HG02588 (cell line): ENCODE measurements around the gene TRERF1.
"Not testable (repeated sequence)": the region's sequence is repeated elsewhere in the genome, so short reads cannot be mapped to it uniquely, and the experiment has no call there.

Experiments used
- ATAC-seq: cut with Tn5 transposase; IDR thresholded peaks from one replicate; pipeline ENCODE4 v1.9.1; 2021; ENCODE audit warnings: mild to moderate bottlenecking, moderate library complexity; ENCODE audit not compliant: unreplicated experiment

TRERF1 gene

DNA sequence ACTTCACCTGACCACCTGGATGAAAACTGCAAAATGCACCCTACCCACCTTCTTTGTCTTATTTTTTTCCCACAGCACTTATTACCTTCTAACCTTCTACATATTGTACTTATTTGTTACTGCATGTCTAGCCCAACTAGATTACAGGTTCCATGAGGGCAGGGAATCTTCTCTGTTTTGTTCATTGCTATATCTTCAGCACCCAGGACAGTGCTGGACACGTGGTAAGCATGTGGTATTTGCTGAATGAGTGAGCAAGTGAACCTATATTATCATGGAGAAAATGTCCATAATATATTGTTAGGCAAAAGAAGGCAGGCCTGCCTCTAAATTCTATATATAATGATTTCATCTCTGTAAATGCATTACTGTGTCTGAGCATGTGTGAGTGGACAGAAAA lies 107.0 kb downstream of the TRERF1 start:
- no peak for ATAC-seq

DNA sequence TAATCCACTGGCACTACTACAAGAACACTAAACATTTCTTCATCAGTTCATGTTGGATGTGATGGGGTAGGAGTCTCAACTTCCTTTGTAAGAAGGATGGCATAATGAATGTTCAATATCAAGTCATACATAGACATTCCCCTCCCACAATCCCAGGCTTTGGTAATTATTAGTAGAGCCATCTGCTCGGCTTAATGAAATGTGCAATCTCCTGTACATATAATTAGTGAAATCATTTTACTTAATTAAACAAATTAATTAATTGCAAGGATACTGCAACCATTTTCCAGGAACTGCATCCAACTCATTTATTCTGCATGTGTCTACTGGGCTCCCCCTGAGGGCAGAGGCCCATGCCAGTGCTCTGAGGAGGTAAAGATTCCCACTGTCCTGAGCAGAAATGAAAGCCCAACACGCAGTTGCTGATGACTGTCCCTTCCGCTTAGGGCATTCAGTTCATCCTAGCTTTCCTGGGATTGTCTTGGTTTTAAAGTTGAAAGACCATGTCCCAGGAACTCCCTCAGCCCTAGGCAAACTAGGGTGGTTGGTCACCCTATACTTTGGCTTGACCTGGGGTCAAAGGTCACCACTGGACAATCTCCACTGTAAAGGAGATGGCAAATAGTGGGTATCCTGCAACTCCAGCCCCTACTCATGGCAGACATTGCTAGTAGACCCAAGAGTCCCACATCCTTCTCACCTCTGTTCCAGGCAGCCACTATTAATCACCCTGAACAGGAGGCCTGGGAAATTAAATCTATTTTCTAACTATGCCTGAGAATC lies 109.8 kb downstream of the TRERF1 start:
- no peak for ATAC-seq

DNA sequence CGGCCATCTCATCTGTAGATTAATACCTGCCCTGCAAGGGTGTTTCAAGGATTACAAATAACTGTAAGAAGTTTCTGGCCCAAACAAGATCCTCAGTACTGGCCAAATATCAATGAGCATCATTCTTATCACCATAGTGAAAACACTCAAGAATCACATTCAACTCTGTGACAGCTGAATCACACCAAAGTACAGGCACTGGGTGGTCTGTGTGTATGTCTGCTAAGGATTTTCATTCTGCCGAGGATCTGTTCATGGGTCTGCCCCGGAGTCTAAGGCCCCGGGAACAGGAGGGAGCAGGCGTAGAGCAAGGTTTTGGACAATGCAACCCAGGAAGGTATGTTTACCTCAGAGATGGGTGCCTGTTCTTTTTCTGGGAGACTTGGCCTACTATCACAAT lies 110.5 kb downstream of the TRERF1 start:
- no peak for ATAC-seq

DNA sequence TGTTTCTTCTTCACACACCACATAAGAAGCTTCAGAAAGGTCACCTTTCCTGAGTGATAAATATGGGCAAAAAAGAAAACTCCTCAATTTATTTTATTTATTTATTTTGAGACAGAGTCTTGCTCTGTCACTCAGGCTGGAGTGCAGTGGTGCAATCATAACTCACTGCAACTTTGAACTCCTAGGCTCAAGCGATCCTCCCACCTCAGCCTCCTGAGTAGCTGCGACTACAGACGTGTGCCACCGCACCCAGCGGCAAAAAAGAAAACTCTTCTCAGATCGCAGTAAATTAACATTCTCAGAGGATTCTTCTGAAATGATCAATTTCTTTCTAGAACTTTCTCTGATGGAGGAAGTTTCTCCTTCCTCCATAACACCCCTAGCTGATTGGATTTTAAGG lies 111.2 kb downstream of the TRERF1 start:
- ATAC-seq = no peak

DNA sequence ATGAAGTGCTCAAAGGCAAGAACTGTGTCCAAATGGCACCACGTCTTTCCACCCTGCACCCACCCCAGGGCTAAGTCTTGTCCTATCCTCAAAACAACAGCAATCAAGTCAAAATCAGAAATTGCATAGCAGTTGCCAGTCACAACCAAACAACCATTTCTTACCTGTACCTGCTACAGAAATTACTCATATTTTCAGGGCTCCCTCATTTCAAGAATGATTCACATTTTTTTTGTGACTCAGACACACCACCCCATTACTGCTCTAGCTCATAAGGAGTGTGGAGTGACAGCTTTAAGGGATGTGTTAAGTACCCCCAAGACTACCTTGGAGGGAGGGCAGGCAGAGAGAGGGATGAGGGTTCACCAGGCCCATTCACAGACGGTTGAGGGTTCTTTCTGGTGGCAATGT lies 111.7 kb downstream of the TRERF1 start:
- peak; percentile 81 for ATAC-seq

DNA sequence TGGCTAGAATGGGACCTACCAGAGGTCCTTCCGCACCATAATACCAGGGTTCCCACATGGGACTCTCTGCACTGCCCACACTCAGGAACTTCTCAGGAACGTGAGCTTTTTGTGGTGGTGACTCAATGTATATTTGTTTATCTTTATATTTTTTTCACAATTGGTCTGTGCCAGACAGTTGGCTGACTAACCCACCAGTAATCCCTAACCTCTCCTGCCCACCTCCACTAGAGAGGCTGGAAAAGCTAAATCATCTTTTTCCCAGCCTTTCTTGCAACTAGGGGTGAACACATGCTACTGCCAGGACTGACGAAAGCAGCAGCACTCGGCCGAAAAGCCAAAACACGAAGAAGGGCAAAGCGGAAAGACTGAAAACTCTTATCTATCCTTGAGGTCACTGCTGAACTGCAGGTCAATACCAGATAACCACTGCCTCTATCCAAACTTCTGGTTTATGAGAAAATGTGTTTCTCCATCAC lies 112.9 kb downstream of the TRERF1 start:
- ATAC-seq = no peak

DNA sequence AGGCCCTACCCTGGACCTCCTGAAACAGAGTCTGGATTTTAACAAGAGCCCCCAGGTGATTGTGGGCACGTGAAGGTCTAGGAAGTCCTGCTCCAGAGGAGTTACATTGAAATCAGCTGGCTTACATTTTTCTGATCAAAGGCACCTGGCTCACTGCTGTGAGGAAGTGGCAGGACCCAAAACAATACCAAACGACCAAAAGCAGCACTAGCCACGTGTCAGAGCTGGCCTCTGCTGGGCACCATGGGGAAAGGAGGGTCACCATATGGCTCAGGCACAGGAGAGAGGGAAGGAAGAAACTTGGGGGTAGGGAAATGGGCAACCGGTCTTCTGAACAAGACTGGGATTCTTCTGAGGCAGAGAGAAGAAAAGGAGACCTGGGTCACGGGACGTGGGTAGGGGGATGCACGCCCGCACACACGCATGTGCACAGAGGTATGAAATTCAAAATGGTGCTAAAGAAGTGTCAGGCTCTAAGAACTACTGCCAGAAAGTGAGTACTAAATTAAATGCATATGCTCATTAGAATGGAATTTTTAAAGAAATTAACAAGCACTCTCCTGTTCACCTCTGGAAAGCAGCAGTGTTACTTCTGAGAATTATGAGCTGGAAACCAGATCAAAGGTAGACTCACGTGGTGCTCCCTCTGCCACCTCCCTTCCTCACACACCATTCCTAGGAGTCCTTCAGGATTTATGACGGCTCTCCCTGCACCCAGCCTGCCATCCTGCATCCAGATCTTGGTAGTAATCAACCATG lies 113.6 kb downstream of the TRERF1 start:
- no peak for ATAC-seq

DNA sequence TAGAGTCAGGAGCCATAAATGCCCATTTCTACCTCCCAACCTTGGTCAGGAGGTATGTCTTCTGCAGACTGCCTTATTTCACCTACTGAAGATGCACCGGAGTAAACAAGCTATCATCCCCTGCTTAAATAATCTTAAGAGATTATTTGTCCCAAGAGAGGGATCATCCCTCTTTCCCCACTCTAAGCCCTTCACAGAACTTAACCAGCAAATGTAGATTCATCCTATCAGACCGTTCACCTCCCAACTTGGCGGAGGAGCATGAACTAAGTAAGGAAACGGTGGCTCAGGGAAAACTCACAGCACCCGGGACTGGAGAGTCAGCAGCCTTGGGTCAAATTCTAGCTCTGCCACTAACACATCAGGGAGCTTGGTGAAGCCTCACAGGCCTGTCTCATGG lies 115.3 kb downstream of the TRERF1 start:
- ATAC-seq = no peak

DNA sequence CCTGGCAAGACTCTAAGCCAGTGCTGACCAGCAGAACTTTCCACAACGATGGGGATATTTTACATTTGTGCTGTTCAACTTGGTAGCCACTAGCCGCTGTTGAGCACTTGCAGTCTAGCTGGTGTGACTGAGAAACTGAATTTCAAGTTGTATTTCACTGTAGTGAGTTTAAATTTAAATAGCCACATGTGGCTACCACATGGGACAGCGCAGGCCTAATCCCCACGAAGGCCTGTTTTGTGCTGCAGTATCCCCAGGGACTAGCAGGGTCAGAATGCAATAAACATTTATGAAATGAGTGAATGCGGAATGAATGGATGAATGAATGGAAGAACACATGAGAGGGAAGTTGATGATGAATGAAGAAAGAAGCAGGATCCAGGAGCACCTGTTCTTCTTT lies 115.8 kb downstream of the TRERF1 start:
- no peak for ATAC-seq

DNA sequence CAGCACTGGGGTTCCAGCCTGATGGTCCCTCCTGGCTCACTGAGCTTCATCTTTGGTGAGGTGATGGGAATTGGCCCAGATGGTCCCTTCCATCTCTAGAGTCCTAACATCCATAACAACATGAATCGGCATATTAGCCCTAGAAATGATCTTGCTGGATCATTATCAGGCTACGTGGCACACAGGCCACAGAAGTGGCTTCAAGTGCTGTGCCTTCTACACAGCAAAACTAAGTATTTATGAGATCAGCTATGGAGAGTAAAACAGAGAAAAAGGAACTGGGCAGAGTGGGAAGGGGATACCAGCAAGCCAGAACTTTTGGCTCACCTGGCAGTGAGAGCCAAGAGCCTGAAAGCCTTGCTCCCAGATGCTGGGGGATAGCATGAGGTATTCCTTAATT lies 116.9 kb downstream of the TRERF1 start:
- ATAC-seq = no peak

DNA sequence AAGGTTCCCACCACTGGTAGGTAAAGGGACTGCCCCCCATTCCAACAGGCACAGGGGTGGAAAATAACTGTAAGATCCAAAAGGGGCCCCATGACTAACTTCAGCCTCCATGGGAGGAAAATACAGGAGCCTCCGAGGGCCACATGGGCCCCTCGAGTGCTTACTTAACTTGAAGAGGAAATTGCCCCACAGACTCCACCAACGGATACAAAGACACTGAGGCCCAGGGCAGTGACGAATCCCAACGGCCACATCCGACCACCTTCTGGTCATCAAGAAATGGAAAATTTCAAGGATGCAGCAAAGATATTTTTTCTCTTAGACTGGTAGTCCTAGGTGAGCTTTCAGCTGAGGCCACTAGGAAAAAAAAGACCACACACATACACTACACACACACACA lies 118.1 kb downstream of the TRERF1 start:
- no peak for ATAC-seq

DNA sequence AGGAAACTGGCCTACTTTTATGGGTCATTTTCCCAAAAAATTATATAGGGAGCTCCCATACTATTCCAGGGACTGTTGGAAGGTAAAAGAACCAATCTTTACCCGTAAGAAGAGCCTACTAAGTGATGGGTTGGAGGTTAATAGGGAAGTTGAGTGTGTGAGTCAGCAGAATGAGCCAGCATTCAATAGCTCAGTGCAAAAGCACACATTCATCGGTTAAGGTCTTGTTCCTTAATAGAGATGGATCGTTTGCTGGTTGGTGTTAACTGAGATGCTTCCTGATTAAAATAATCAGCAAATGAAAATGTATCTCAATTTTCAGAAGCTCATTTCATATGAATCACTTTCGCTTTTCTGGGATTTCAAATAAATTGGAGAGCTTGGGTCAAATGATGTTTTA lies 118.8 kb downstream of the TRERF1 start:
- no peak for ATAC-seq

DNA sequence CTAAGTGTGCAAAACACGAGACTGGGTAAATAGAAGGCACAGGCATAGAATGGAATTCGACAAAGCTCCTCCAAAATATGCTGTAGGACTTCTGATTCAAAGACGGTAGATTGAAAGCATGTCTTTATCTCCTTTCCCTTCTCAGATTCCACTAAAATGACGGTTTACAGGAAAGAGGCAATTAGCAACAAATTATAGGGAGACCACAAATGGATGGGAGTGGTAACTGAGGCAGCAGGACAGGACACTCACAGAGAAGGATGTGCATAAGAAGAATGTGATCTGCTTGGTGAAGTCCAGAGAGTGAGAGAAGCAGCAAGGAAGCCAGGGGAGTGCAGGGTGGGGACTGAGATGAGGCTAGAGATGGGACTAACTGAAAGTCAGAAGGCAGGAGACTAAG lies 120.7 kb downstream of the TRERF1 start:
- ATAC-seq = no peak

DNA sequence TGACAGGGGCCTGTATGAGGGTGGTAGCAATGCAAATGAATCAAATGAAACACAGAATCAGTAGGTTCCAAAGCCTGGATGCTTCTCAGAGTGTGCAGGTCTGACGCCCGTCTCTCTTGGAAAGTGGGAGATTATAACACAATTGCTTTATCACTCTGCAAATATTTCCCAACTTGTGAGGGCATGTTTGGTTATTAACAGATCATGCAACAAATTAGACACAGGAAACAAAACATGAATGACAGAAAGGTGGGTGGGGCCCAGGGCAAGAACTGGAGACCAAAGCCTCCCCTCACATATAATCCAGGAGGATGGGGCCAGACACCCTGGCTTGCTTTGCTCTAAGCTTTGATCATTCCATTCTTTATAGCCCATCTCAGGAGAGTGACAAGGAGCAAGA lies 125.5 kb downstream of the TRERF1 start:
- no peak for ATAC-seq

DNA sequence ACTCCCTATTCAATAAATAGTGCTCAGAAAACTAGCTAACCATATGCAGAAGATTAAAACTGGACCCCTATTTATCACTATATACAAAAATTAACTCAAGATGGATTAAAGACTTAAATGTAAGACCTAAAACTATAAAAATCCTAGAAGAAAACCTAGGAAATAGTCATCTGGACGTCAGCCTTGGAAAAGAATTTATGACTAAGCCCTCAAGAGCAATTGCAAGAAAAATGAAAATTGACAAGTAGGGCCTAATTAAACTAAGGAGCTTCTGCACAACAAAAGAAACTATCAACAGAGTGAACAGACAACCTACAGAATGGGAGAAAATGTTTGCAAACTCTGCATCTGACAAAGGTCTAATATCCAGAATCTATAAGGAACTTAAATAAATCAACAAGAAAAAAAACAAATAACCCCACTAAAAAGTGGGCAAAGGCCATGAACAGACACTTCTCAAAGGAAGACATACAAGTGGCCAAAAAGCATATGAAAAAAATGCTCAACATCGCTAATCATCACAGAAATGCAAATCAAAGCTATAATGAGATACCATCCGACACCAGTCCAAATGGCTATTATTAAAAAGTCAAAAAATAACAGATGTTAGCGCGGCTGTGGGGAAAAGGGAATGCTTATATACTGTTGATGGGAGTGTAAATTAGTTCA lies 126.9 kb downstream of the TRERF1 start:
- ATAC-seq = not testable (repeated sequence)

DNA sequence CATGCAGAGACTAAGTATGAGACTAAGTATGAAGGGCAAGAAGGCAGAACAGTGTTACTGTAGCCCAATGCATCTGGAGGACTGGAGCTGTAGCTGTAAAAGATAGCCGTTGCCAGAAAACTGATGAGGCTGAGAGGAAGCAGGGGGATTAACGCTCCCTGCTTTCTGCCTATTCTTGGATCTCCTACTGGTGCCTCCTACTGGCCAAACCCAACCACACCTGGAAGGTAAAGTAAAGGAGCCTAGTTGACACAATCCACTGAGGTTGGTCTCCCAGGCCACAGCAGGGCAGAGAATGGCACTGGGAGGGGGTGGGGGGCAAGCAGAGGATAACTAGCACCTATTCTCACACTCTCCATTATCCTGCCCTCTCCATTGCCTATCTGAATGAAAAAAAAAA lies 129.1 kb downstream of the TRERF1 start:
- no peak for ATAC-seq

DNA sequence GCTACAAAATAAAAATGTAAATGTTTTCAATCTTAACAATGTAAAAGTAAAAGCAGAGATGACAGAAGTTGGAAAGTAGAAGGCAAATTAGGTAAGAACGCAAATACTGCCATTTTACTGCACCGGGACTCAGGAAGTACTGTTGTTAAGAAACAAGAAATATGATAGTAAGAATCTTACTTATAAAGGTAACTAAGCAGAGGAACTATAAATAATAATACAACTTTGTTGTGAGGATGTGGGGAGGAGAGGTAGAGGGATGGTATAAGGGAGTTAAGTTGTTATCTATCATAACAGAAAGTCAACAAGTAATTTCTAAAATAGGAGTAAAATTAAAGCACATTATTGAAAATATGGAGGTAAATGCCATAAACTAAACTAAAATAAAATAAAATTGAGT lies 129.8 kb downstream of the TRERF1 start:
- ATAC-seq = no peak

DNA sequence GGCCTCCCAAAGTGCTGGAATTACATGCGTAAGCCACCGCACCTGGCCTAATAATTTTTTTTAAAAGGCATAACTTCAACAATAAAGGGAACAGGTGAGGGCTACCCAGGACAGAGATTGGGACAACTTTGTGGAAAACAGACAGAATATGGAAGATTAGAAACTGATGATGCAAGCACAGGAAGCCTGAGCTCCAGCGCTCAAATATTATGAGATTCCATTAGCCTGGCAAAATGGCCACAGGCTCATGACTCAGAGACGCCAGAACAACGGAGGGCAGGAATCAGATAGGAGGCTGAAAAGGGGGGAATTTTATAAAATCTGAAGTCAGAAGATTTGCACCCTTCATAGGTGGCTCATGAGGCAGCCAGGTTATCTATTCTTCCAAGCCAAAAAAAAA lies 131.0 kb downstream of the TRERF1 start:
- no peak for ATAC-seq

DNA sequence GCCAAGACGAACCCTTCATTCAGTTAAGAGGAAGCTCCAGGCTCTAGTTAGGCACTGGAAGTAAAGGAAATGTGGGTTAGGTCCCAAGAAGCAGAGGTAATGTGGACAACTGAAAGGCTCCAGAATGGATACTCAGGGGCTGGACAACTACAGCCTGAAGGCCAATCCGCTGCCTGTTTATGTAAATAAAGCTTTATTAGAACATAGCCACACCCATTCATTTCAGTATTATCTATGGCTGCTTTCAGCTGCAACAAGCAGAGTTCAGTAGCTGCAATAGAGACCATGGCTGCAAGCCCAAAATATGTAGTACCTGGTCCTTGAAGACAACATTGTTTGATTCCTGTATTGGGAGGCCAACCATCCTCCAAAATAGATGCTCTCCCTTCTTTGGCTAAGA lies 133.2 kb downstream of the TRERF1 start:
- ATAC-seq = no peak

DNA sequence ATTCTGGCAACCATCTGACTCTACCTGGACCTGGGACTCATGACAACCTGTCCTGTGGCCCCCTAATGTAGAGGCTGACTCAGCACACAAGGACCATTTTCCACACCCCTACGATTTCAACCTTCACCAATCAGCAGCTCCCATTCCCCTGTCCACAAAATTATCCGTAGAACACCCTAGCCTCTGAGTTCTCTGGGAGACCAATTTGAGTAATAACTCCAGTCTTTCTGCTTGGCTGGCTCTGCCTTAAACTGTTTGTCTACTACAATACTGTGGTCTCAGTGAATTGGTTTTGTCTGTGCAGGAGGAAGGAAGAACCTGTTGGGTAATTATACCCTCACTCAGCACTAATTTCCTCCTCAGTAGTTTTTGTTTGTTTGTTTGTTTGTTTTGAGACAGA lies 134.7 kb downstream of the TRERF1 start:
- no peak for ATAC-seq

DNA sequence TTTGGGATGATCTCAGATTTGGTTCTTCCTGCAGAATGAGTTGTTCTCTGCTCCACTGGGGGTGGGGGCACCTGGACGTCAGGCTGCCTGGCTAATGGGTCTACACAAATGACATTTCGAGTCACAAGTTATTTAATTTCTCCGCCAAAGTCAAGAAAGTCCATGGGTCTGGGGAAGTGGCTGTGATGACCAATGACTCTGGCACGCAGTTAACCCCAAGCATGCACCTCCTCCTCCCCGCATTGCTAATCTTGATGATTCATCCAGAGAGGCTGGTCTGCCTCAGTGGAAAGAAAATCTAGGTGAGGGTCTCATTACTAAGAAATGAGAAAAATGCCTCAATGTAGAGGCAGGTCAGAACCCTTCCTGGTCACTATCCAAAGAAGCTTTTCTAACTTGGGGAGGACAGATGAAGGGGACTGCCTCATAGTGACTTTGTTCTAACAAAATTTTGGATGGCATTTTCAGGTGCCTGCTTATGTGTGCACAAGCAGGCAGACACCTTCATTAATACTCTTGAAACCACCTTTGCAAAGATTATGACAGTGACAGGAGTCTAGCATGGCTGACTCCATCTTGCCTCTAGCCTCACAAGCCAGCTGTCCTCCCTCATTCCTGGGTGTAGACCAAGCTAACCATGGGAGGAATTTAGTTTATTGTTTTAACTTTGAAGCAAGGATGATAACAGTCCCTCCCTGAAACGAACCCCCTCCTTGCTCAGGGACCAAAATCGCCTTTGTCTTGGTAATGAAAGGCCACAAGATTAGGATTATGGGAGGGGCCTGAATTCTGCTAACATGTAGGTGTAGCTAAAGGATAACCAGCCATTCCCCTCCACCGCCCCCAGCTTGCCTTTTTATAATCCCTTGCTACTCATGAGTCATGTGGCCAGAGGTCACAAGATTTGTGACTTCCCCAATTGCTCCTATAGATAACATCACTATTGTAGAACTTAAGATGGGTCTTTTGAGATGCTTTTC lies 135.4 kb downstream of the TRERF1 start:
- no peak for ATAC-seq
